Gastrocnemius medialis (tissue), 4 donors: ENCODE measurements around the gene PRDM16.

Source experiments
- POLR2A ChIP-seq, 2 donors: fragments of 450-650 bp; IDR thresholded peaks; one replicate each; pipeline ENCODE4 v1.6.1; 2017; ENCODE audit warnings: antibody characterized with exemption in 2 of 2, mild to moderate bottlenecking in 2 of 2, moderate library complexity in 2 of 2
- TF ChIP-seq, protein P1 (sequence below), 5 experiments: fragments of 450-650 bp in 3 of 5; fragments of 200-600 bp in 2 of 5; sonication (generic) in 2 of 5; IDR thresholded peaks in 4 of 5; conservative IDR thresholded peaks in 1 of 5; 1 replicate in 4 of 5; 2 replicates in 1 of 5; pipeline ENCODE4 v1.5.1; 2016 to 2019; ENCODE audit warnings: antibody characterized with exemption in 5 of 5, mild to moderate bottlenecking in 3 of 5, moderate library complexity in 3 of 5

DNA sequence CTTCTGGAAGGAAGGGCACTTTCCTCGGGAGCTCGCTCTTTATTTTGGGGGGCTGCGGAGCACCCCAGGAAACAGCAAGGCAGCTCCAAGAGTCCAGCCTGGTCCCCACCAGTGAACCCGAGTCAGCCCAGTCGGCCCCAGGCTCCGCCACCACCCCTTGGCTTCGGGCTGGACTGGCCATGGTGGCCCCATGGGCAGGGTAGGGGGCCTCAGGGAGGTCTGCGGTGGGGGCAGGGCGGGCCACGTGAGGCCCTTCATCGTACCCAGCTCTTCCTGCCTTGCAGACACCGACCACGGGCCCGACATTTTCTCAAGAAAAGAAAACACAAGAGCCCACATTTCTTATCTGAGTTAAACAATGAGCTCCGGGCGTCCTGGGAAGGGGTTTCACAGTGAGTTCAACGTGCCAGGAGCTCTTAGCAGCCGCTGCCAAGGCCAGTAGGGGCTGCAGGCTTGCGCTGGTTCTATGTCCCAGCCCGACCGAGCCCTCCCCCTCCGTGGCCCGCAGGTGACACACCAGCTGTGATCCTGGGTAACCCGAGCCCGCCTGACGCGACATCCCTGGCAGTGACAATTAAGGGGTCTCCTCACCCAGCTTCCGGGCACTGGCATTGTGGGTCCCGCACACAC is 66.2 kb downstream of the PRDM16 start:
- TF ChIP-seq, protein P1, sequence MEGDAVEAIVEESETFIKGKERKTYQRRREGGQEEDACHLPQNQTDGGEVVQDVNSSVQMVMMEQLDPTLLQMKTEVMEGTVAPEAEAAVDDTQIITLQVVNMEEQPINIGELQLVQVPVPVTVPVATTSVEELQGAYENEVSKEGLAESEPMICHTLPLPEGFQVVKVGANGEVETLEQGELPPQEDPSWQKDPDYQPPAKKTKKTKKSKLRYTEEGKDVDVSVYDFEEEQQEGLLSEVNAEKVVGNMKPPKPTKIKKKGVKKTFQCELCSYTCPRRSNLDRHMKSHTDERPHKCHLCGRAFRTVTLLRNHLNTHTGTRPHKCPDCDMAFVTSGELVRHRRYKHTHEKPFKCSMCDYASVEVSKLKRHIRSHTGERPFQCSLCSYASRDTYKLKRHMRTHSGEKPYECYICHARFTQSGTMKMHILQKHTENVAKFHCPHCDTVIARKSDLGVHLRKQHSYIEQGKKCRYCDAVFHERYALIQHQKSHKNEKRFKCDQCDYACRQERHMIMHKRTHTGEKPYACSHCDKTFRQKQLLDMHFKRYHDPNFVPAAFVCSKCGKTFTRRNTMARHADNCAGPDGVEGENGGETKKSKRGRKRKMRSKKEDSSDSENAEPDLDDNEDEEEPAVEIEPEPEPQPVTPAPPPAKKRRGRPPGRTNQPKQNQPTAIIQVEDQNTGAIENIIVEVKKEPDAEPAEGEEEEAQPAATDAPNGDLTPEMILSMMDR (IDR thresholded peaks at IDR 0.05 in 4 of 5, conservative IDR thresholded peaks at IDR 0.05 in 1 of 5) = no peak
- TF ChIP-seq POLR2A (IDR thresholded peaks at IDR 0.05) = no peak
